Keratinocyte (primary cell): ENCODE data around the gene ICE2. TPM values are rescaled to one million over a fixed set of nuclear protein-coding genes. Genes with fewer than 3 reads are reported as not detected.

ENCODE experiments used
- DNase-seq: peaks from one replicate; pipeline ENCODE4 v3.0.0-alpha.2; 2011; ENCODE audit warnings: low read depth, missing footprints, low spot score
- FAIRE-seq: peaks from 2 replicates; lab custom pipeline; 2011; peaks lifted over from hg19 to GRCh38; lab: Jason Lieb, UNC
- H2AFZ ChIP-seq: 2 replicates; pipeline ENCODE4 v1.6.0; 2012; ENCODE audit warnings: low read length, control low read depth, inconsistent platforms; ENCODE audit not compliant: control insufficient read depth
- H3K27ac ChIP-seq: 2 replicates; pipeline ENCODE4 v1.5.1; 2011; ENCODE audit warnings: low read length; ENCODE audit not compliant: control insufficient read depth, insufficient read depth
- H3K27me3 ChIP-seq: 3 replicates; pipeline ENCODE4 v1.6.0; 2011; ENCODE audit warnings: low read length; ENCODE audit not compliant: control insufficient read depth, insufficient read depth; ENCODE audit errors: extremely low read depth
- H3K36me3 ChIP-seq, 2 experiments: 2 replicates in 1 of 2; 3 replicates in 1 of 2; pipeline ENCODE4 v1.5.1; 2011; ENCODE audit warnings: low read length in 2 of 2, mild to moderate bottlenecking in 1 of 2; ENCODE audit not compliant: control insufficient read depth in 2 of 2, insufficient read depth in 2 of 2; ENCODE audit errors: extremely low read depth in 1 of 2
- H3K4me1 ChIP-seq: 3 replicates; pipeline ENCODE4 v1.5.1; 2011; ENCODE audit warnings: low read length; ENCODE audit not compliant: control insufficient read depth, insufficient read depth; ENCODE audit errors: extremely low read depth
- H3K4me2 ChIP-seq: 3 replicates; pipeline ENCODE4 v1.6.0; 2011; ENCODE audit warnings: low read depth, low read length; ENCODE audit not compliant: control insufficient read depth, insufficient read depth; ENCODE audit errors: extremely low read depth
- H3K4me3 ChIP-seq, 3 experiments: fragments of 200-600 bp in 1 of 3; sonication (generic) in 1 of 3; 2 replicates in 2 of 3; 3 replicates in 1 of 3; pipeline ENCODE4 v1.5.1; 2011 to 2016; ENCODE audit warnings: low read length in 3 of 3, mild to moderate bottlenecking in 3 of 3, control low read depth in 2 of 3, inconsistent platforms in 1 of 3, low read depth in 1 of 3, mixed read lengths in 1 of 3, mixed run types in 1 of 3, moderate library complexity in 1 of 3; ENCODE audit not compliant: control insufficient read depth in 2 of 3, insufficient read depth in 2 of 3; ENCODE audit errors: extremely low read depth in 1 of 3
- H3K79me2 ChIP-seq: 2 replicates; pipeline ENCODE4 v1.6.0; 2012; ENCODE audit warnings: low read length; ENCODE audit not compliant: control insufficient read depth, insufficient read depth
- H3K9ac ChIP-seq: 3 replicates; pipeline ENCODE4 v1.6.0; 2011; ENCODE audit warnings: low read length; ENCODE audit not compliant: control insufficient read depth, insufficient read depth; ENCODE audit errors: extremely low read depth
- H3K9me1 ChIP-seq: 3 replicates; pipeline ENCODE4 v1.6.0; 2011; ENCODE audit warnings: low read length; ENCODE audit not compliant: control insufficient read depth, insufficient read depth; ENCODE audit errors: extremely low read depth
- H3K9me3 ChIP-seq: 2 replicates; pipeline ENCODE4 v1.5.1; 2012; ENCODE audit warnings: low read depth, low read length; ENCODE audit not compliant: control insufficient read depth
- H4K20me1 ChIP-seq: 3 replicates; pipeline ENCODE4 v1.6.0; 2011; ENCODE audit warnings: low read length; ENCODE audit not compliant: control insufficient read depth, insufficient read depth; ENCODE audit errors: extremely low read depth
- CTCF ChIP-seq, 3 experiments: IDR thresholded peaks in 1 of 3; conservative IDR thresholded peaks in 1 of 3; optimal IDR thresholded peaks in 1 of 3; 2 replicates in 2 of 3; 3 replicates in 1 of 3; pipeline versions ENCODE3 to v1.5.1; 2011; ENCODE audit warnings: low read length in 3 of 3, mild to moderate bottlenecking in 3 of 3, moderate library complexity in 2 of 3, control low read depth in 1 of 3, inconsistent platforms in 1 of 3; ENCODE audit not compliant: insufficient read depth in 2 of 3; ENCODE audit errors: extremely low read depth in 1 of 3
- EZH2 ChIP-seq: IDR thresholded peaks from one replicate; pipeline ENCODE4 v1.6.1; 2012; ENCODE audit warnings: inconsistent platforms, mild to moderate bottlenecking, low read length, moderate library complexity
- dilution Hi-C: fragments of 300-500 bp; cut with MboI; formaldehyde crosslinking; loops from one replicate; pipeline ENCODE4 v1.7.0; 2020; ENCODE audit warnings: low sequenced_read_pairs; ENCODE audit not compliant: extremely low pct_ligation_motif_present
- polyA plus RNA-seq, 5 experiments: library from polyadenylated mRNA; depleted of rRNA in 3 of 5; stranded (reverse) in 3 of 5; stranded (forward) in 1 of 5; unstranded in 1 of 5; fragments of >200 nt; gene quantifications; 1 replicate in 1 of 5; 2 replicates in 3 of 5; 3 replicates in 1 of 5; pipeline versions ENCODE4 v1.2.1 to v1.2.3, GENCODE V29; 2011 to 2012; ENCODE audit warnings: missing spikeins in 2 of 5, low read depth in 1 of 5, low replicate concordance in 1 of 5

Gene ICE2
- polyA plus RNA-seq, 1 donor (not counting 4 experiments of a cell fraction or from before 2014, with no cell fraction given): 34.1 TPM

GRCh38 chr15:60392601-60392985 is 86.3 kb downstream of the ICE2 start:
- Histone ChIP-seq H3K9me3 (no peaks in the 10 kb centered on the region), H3K79me2 (peaks cover 100% of the 10 kb centered on the region), H3K27me3 (no peaks in the 10 kb centered on the region), H3K4me3 (peak overlapping the region; percentile 10 to 68 (median 43)), H3K9me1 (peaks cover 3% of the 10 kb centered on the region), H3K4me2 (peak overlapping the region; percentile 89), H3K4me1 (peaks cover 69% of the 10 kb centered on the region), H3K9ac (peak overlapping the region; percentile 99), H3K36me3 (peaks cover 29 to 74% of the 10 kb centered on the region in 2 experiments), H2AFZ (no peak overlapping the region), H4K20me1 (peaks cover 62% of the 10 kb centered on the region), H3K27ac (peak overlapping the region; percentile 99)
- DNase-seq (peak; percentile 65), FAIRE-seq (peak; percentile 41)
- dilution Hi-C loops: no loop called here
- no peak for TF ChIP-seq EZH2
- TF ChIP-seq CTCF (optimal IDR thresholded peaks at IDR 0.05 in 1 of 3, IDR thresholded peaks at IDR 0.05 in 1 of 3, conservative IDR thresholded peaks at IDR 0.05 in 1 of 3; ENCODE audit: extremely low read depth in 1 of 3, insufficient read depth in 2 of 3, low read length in 3 of 3): no peak

- Histone ChIP-seq H2AFZ (no peak overlapping the region), H3K27ac (peak overlapping the region; percentile 99), H4K20me1 (peaks cover 69% of the 10 kb centered on the region), H3K79me2 (peaks cover 100% of the 10 kb centered on the region), H3K9ac (peak overlapping the region; percentile 99), H3K9me1 (peaks cover 3% of the 10 kb centered on the region), H3K4me2 (peak overlapping the region; percentile 89), H3K4me3 (peak overlapping the region; percentile 11 to 68 (median 43)), H3K27me3 (no peaks in the 10 kb centered on the region), H3K9me3 (no peaks in the 10 kb centered on the region), H3K4me1 (peaks cover 76% of the 10 kb centered on the region), H3K36me3 (peaks cover 24 to 78% of the 10 kb centered on the region in 2 experiments)
- no peak for FAIRE-seq
- DNase-seq: peak; percentile 48
- TF ChIP-seq CTCF (optimal IDR thresholded peaks at IDR 0.05 in 1 of 3, IDR thresholded peaks at IDR 0.05 in 1 of 3, conservative IDR thresholded peaks at IDR 0.05 in 1 of 3; ENCODE audit: extremely low read depth in 1 of 3, insufficient read depth in 2 of 3, low read length in 3 of 3) (no peak), EZH2 (no peak)
- dilution Hi-C loops: no loop called here
Measured at GRCh38 chr15:60391722-60392315, 87.1 kb downstream of the ICE2 start.
